Measurements from ENCODE around the gene EHHADH. TPM values are rescaled to one million over a fixed set of nuclear protein-coding genes. Genes with fewer than 3 reads are reported as not detected.
A peak's percentile ranks its signal among the peaks of the same experiment; 100 is the strongest.
"Not testable (repeated sequence)": the region's sequence is repeated elsewhere in the genome, so short reads cannot be mapped to it uniquely, and the experiment has no call there.

EHHADH gene
- total and polyA plus RNA-seq, 2 of the 13 experiments (the other 11 are each of a cell fraction or from before 2014, with no cell fraction given): 14.5 to 38.9 TPM

- 0 out of 2 replicates have a peak, but pooled peaks have one; percentile 13 for TF ChIP-seq FOXA3 (CRISPR knock-in tag; IDR thresholded peaks at IDR 0.05)
- TF ChIP-seq, protein P1, sequence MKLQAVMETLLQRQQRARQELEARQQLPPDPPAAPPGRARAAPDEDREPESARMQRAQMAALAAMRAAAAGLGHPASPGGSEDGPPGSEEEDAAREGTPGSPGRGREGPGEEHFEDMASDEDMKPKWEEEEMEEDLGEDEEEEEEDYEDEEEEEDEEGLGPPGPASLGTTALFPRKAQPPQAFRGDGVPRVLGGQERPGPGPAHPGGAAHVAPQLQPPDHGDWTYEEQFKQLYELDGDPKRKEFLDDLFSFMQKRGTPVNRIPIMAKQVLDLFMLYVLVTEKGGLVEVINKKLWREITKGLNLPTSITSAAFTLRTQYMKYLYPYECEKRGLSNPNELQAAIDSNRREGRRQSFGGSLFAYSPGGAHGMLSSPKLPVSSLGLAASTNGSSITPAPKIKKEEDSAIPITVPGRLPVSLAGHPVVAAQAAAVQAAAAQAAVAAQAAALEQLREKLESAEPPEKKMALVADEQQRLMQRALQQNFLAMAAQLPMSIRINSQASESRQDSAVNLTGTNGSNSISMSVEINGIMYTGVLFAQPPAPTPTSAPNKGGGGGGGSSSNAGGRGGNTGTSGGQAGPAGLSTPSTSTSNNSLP (IDR thresholded peaks at IDR 0.05; ENCODE audit: low read depth, low read length): 0 out of 2 replicates have a peak, but pooled peaks have one; percentile 34
- TF ChIP-seq EP300 (IDR thresholded peaks at IDR 0.05; ENCODE audit: low read depth in 2 of 2, low read length in 2 of 2): peak in 1 of 2 experiments; percentile 69; a peak in 2 of 4 replicates
- not testable (repeated sequence) for TF ChIP-seq EP300 (CRISPR knock-in tag; IDR thresholded peaks at IDR 0.05; ENCODE audit: borderline replicate concordance)
- TF ChIP-seq DPF2 (CRISPR knock-in tag; IDR thresholded peaks at IDR 0.05; ENCODE audit: borderline replicate concordance, low read depth): 0 out of 2 replicates have a peak, but pooled peaks have one; percentile 11
- TF ChIP-seq HNF4G (IDR thresholded peaks at IDR 0.05; ENCODE audit: borderline replicate concordance, low read depth, low read length): peak; percentile 88
- TF ChIP-seq HNF4G (CRISPR knock-in tag; IDR thresholded peaks at IDR 0.05; ENCODE audit: borderline replicate concordance, low read depth): 0 out of 2 replicates have a peak, but pooled peaks have one; percentile 8
- 0 out of 2 replicates have a peak, but pooled peaks have one; percentile 17 for TF ChIP-seq KDM5A (IDR thresholded peaks at IDR 0.05; ENCODE audit: borderline replicate concordance, low read length)
These were observed 716 bp downstream of the EHHADH start (continued) for GRCh38 chr3:185253133-185253532.

DNA sequence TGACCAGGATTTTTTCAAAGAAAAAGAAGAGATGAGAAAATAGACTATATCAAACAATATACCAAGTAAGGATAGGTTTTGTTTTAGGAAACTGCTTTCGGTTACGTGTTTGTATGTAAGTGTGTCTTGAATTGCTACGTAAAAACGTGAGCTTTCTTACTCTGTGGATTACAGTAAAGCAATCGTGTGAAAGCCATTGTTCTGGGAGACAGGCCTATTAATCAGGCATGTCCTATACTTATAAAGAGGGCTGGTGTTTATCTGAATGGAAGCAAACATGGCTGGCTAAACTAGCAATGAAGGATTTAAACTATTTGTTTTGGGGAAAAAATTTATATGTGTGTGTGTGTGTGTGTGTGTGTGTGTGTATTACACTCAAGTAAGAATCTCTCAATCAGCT is 2.6 kb downstream of the EHHADH start:
- Histone ChIP-seq H3K27me3 (ENCODE audit: control insufficient read depth in 1 of 2, insufficient read depth in 2 of 2, low read length in 2 of 2) (peaks cover 0 to 2% of the 10 kb centered on the region in 2 experiments; a peak in 2 of 5 replicates), H3K79me2 (ENCODE audit: insufficient read depth, low read length) (peaks cover 30% of the 10 kb centered on the region), H3K27ac (ENCODE audit: extremely low read length, insufficient read depth, low read length) (peak overlapping the region; percentile 68), H4K20me1 (ENCODE audit: insufficient read depth, low read length) (no peaks in the 10 kb centered on the region), H3K9ac (ENCODE audit: insufficient read depth, low read depth, low read length) (peak overlapping the region; percentile 32; the same call in 1 of the 2 replicates), H3K9me3 (ENCODE audit: low read length) (no peaks in the 10 kb centered on the region), H3K36me3 (replicated peaks in 1 of 2; ENCODE audit: control insufficient read depth in 1 of 2, insufficient read depth in 2 of 2, low read length in 2 of 2) (peaks cover 3 to 9% of the 10 kb centered on the region in 2 experiments; a peak in 4 of 5 replicates), H3K4me2 (ENCODE audit: low read depth, low read length) (peak overlapping the region; percentile 54), H2AFZ (ENCODE audit: low read length) (no peak overlapping the region), H3K4me3 (replicated peaks in 1 of 3; ENCODE audit: insufficient read depth in 1 of 3, low read depth in 2 of 3, low read length in 3 of 3) (peak overlapping the region in 2 of 3 experiments; percentile 27 to 33; a peak in 4 of 6 replicates), H3K4me1 (ENCODE audit: insufficient read depth, low read length) (peaks cover 51% of the 10 kb centered on the region)
- in situ Hi-C loops (cut with HindIII; ENCODE audit: extremely low pct_ligation_motif_present, low pct_unique_long_range_greater_than_20kb): no loop called here
- 59% methylated on average over 5 of the region's 5 CpGs for WGBS (ENCODE audit: low lambda C conversion rate)
- ChIA-PET CTCF (ENCODE audit: low intra/inter-chr PET ratio, low total read pairs) (no interaction called here), POLR2A (interaction anchor here (1.2 kb wide), 1 partner anchor 14 kb away, joined by 3 read pairs; no protein-coding TSS in a partner anchor)
- TSS peak; percentile 81 for BruUV-seq (replicated peaks)
- ATAC-seq (no peak), FAIRE-seq (no peak), DNase-seq (ENCODE audit: low spot score) (no peak)
- intact Hi-C loops (cut with micrococcal nuclease; ENCODE audit: unreplicated experiment): no loop called here
- TF ChIP-seq SETDB1 (CRISPR knock-in tag; IDR thresholded peaks at IDR 0.05; ENCODE audit: borderline replicate concordance) (no peak), POLR2AphosphoS5 (IDR thresholded peaks at IDR 0.05; ENCODE audit: low read depth, low read length) (peak; percentile 12; the same call in 1 of the 2 replicates)
- TF ChIP-seq, protein P2, sequence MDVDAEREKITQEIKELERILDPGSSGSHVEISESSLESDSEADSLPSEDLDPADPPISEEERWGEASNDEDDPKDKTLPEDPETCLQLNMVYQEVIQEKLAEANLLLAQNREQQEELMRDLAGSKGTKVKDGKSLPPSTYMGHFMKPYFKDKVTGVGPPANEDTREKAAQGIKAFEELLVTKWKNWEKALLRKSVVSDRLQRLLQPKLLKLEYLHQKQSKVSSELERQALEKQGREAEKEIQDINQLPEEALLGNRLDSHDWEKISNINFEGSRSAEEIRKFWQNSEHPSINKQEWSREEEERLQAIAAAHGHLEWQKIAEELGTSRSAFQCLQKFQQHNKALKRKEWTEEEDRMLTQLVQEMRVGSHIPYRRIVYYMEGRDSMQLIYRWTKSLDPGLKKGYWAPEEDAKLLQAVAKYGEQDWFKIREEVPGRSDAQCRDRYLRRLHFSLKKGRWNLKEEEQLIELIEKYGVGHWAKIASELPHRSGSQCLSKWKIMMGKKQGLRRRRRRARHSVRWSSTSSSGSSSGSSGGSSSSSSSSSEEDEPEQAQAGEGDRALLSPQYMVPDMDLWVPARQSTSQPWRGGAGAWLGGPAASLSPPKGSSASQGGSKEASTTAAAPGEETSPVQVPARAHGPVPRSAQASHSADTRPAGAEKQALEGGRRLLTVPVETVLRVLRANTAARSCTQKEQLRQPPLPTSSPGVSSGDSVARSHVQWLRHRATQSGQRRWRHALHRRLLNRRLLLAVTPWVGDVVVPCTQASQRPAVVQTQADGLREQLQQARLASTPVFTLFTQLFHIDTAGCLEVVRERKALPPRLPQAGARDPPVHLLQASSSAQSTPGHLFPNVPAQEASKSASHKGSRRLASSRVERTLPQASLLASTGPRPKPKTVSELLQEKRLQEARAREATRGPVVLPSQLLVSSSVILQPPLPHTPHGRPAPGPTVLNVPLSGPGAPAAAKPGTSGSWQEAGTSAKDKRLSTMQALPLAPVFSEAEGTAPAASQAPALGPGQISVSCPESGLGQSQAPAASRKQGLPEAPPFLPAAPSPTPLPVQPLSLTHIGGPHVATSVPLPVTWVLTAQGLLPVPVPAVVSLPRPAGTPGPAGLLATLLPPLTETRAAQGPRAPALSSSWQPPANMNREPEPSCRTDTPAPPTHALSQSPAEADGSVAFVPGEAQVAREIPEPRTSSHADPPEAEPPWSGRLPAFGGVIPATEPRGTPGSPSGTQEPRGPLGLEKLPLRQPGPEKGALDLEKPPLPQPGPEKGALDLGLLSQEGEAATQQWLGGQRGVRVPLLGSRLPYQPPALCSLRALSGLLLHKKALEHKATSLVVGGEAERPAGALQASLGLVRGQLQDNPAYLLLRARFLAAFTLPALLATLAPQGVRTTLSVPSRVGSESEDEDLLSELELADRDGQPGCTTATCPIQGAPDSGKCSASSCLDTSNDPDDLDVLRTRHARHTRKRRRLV (CRISPR knock-in tag; IDR thresholded peaks at IDR 0.05): 0 out of 2 replicates have a peak, but pooled peaks have one; percentile 22
- TF ChIP-seq, protein P3, sequence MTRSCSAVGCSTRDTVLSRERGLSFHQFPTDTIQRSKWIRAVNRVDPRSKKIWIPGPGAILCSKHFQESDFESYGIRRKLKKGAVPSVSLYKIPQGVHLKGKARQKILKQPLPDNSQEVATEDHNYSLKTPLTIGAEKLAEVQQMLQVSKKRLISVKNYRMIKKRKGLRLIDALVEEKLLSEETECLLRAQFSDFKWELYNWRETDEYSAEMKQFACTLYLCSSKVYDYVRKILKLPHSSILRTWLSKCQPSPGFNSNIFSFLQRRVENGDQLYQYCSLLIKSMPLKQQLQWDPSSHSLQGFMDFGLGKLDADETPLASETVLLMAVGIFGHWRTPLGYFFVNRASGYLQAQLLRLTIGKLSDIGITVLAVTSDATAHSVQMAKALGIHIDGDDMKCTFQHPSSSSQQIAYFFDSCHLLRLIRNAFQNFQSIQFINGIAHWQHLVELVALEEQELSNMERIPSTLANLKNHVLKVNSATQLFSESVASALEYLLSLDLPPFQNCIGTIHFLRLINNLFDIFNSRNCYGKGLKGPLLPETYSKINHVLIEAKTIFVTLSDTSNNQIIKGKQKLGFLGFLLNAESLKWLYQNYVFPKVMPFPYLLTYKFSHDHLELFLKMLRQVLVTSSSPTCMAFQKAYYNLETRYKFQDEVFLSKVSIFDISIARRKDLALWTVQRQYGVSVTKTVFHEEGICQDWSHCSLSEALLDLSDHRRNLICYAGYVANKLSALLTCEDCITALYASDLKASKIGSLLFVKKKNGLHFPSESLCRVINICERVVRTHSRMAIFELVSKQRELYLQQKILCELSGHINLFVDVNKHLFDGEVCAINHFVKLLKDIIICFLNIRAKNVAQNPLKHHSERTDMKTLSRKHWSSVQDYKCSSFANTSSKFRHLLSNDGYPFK (CRISPR knock-in tag; IDR thresholded peaks at IDR 0.05; ENCODE audit: borderline replicate concordance): no peak
